H1 (cell line): ENCODE measurements around the gene DYNC2H1. TPM values are rescaled to one million over a fixed set of nuclear protein-coding genes. Genes with fewer than 3 reads are reported as not detected.

ENCODE experiments used
- CTCF ChIA-PET: fragments of 300-600 bp; sonication (Branson Sonifier 250); formaldehyde crosslinking; loops from one replicate; lab custom pipeline; 2021; ENCODE audit not compliant: partially characterized antibody; lab: Charles Lee
- POLR2A ChIA-PET: fragments of 300-600 bp; sonication (Branson Sonifier 250); formaldehyde crosslinking; loops from one replicate; lab custom pipeline; 2021; ENCODE audit warnings: inconsistent platforms; ENCODE audit not compliant: partially characterized antibody; lab: Charles Lee
- DNase-seq, 2 experiments: peaks; one replicate each; pipeline versions ENCODE4 v3.0.0 to v3.0.0-alpha.2; 2010 to 2022; ENCODE audit warnings: low spot score in 2 of 2, low read depth in 1 of 2, mixed read lengths in 1 of 2
- FAIRE-seq: peaks from 2 replicates; lab custom pipeline; 2011; peaks lifted over from hg19 to GRCh38; lab: Jason Lieb, UNC
- H2AFZ ChIP-seq: 2 replicates; pipeline ENCODE4 v1.8.1; 2012; ENCODE audit warnings: low read length, inconsistent platforms
- H2AK5ac ChIP-seq: 2 replicates; pipeline ENCODE4 v1.6.1; 2013; ENCODE audit warnings: low read depth, low read length
- H2BK120ac ChIP-seq: replicated peaks from 2 replicates; pipeline ENCODE3; 2013; ENCODE audit warnings: low read depth, low read length, inconsistent platforms
- H2BK12ac ChIP-seq: 2 replicates; pipeline ENCODE4 v1.6.1; 2013; ENCODE audit warnings: low read depth, low read length
- H2BK15ac ChIP-seq: 2 replicates; pipeline ENCODE4 v1.6.1; 2013; ENCODE audit warnings: low read length
- H2BK20ac ChIP-seq: 2 replicates; pipeline ENCODE4 v1.6.1; 2013; ENCODE audit warnings: low read length
- H2BK5ac ChIP-seq: 2 replicates; pipeline ENCODE4 v1.6.1; 2013; ENCODE audit warnings: low read depth, low read length
- H3K14ac ChIP-seq: 2 replicates; pipeline ENCODE4 v1.6.1; 2013; ENCODE audit warnings: inconsistent platforms; ENCODE audit not compliant: insufficient read length
- H3K18ac ChIP-seq: 2 replicates; pipeline ENCODE4 v1.6.1; 2013; ENCODE audit warnings: low read length; ENCODE audit errors: extremely low read depth
- H3K23ac ChIP-seq: 2 replicates; pipeline ENCODE4 v1.6.1; 2013; ENCODE audit warnings: inconsistent platforms; ENCODE audit not compliant: insufficient read length
- H3K23me2 ChIP-seq: 2 replicates; pipeline ENCODE4 v1.6.1; 2013; ENCODE audit warnings: low read depth, low read length
- H3K27ac ChIP-seq: 2 replicates; pipeline ENCODE4 v1.6.1; 2011; ENCODE audit warnings: low read depth, low read length, inconsistent platforms
- H3K27me3 ChIP-seq, 4 experiments: replicated peaks in 1 of 4; 1 replicate in 1 of 4; 2 replicates in 3 of 4; pipeline versions ENCODE4 v1.6.1 to v1.8.1; 2011 to 2013; ENCODE audit warnings: low read length in 3 of 4, mild to moderate bottlenecking in 3 of 4, inconsistent platforms in 2 of 4, mixed read lengths in 2 of 4, moderate library complexity in 1 of 4; ENCODE audit not compliant: control insufficient read depth in 3 of 4, insufficient read depth in 3 of 4; ENCODE audit errors: extremely low read depth in 1 of 4
- H3K36me3 ChIP-seq, 4 experiments: 2 replicates each; pipeline versions ENCODE4 v1.6.1 to v1.8.1; 2011 to 2013; ENCODE audit warnings: mild to moderate bottlenecking in 4 of 4, low read length in 3 of 4, moderate library complexity in 2 of 4, control low read depth in 1 of 4, inconsistent platforms in 1 of 4; ENCODE audit not compliant: insufficient read depth in 4 of 4, control insufficient read depth in 2 of 4
- H3K4ac ChIP-seq: replicated peaks from 2 replicates; pipeline ENCODE3; 2013; ENCODE audit warnings: low read length, low read depth, mixed read lengths, inconsistent platforms; ENCODE audit not compliant: insufficient read length
- H3K4me1 ChIP-seq, 4 experiments: replicated peaks in 1 of 4; 1 replicate in 1 of 4; 2 replicates in 3 of 4; pipeline versions ENCODE4 v1.6.1 to v1.8.1; 2011 to 2013; ENCODE audit warnings: low read length in 3 of 4, inconsistent platforms in 2 of 4, mixed read lengths in 1 of 4; ENCODE audit not compliant: insufficient read depth in 4 of 4, control insufficient read depth in 3 of 4
- H3K4me2 ChIP-seq, 2 experiments: 2 replicates each; pipeline versions ENCODE4 v1.6.1 to v1.8.1; 2011 to 2013; ENCODE audit warnings: low read depth in 2 of 2, low read length in 2 of 2, control low read depth in 1 of 2, inconsistent platforms in 1 of 2, mild to moderate bottlenecking in 1 of 2; ENCODE audit not compliant: insufficient read depth in 1 of 2
- H3K4me3 ChIP-seq, 4 experiments: fragments of 200-600, 300-600 bp in 1 of 4; sonication (generic), shearing (Covaris generic), sonication (Bioruptor Twin) in 1 of 4; 2 replicates each; pipeline versions ENCODE4 v1.5.1 to v1.8.1; 2011 to 2016; ENCODE audit warnings: low read length in 4 of 4, low read depth in 3 of 4, control low read depth in 2 of 4, inconsistent platforms in 2 of 4, mild to moderate bottlenecking in 2 of 4, mixed read lengths in 1 of 4, moderate library complexity in 1 of 4; ENCODE audit not compliant: insufficient read depth in 2 of 4; ENCODE audit errors: extremely low read depth in 1 of 4
- H3K56ac ChIP-seq: replicated peaks from 2 replicates; pipeline ENCODE3; 2013; ENCODE audit warnings: low read depth, mild to moderate bottlenecking, mixed read lengths, low read length, inconsistent platforms; ENCODE audit not compliant: insufficient read length
- H3K79me1 ChIP-seq: 2 replicates; pipeline ENCODE4 v1.6.1; 2013; ENCODE audit warnings: low read depth, low read length, control low read depth
- H3K79me2 ChIP-seq, 2 experiments: 2 replicates each; pipeline versions ENCODE4 v1.6.1 to v1.8.1; 2012 to 2013; ENCODE audit warnings: low read length in 2 of 2, mild to moderate bottlenecking in 2 of 2, inconsistent platforms in 1 of 2; ENCODE audit not compliant: insufficient read depth in 2 of 2, control insufficient read depth in 1 of 2
- H3K9ac ChIP-seq, 4 experiments: replicated peaks in 1 of 4; 1 replicate in 1 of 4; 2 replicates in 3 of 4; pipeline versions ENCODE4 v1.6.1 to v1.8.1; 2011 to 2013; ENCODE audit warnings: low read depth in 3 of 4, low read length in 3 of 4, control low read depth in 2 of 4, mild to moderate bottlenecking in 2 of 4, moderate library complexity in 2 of 4, inconsistent platforms in 1 of 4; ENCODE audit errors: extremely low read depth in 1 of 4
- H3K9me3 ChIP-seq, 2 experiments: 2 replicates each; pipeline versions ENCODE4 v1.6.1 to v1.8.1; 2012 to 2013; ENCODE audit warnings: mild to moderate bottlenecking in 2 of 2, moderate library complexity in 2 of 2, control low read depth in 1 of 2, inconsistent platforms in 1 of 2, low read depth in 1 of 2, low read length in 1 of 2, mixed read lengths in 1 of 2; ENCODE audit not compliant: insufficient read depth in 2 of 2
- H4K20me1 ChIP-seq, 2 experiments: replicated peaks in 1 of 2; 2 replicates each; pipeline versions ENCODE3 to v1.8.1; 2011 to 2013; ENCODE audit warnings: inconsistent platforms in 2 of 2, low read length in 2 of 2, mild to moderate bottlenecking in 1 of 2; ENCODE audit not compliant: insufficient read depth in 2 of 2, control insufficient read depth in 1 of 2
- H4K5ac ChIP-seq: 2 replicates; pipeline ENCODE4 v1.6.1; 2013; ENCODE audit warnings: low read length, low read depth, mixed read lengths, inconsistent platforms; ENCODE audit not compliant: insufficient read length
- H4K8ac ChIP-seq: 2 replicates; pipeline ENCODE4 v1.8.0; 2013; ENCODE audit warnings: mild to moderate bottlenecking, moderate library complexity, low read length, inconsistent platforms; ENCODE audit not compliant: insufficient read depth; ENCODE audit errors: extremely low read depth
- H4K91ac ChIP-seq: replicated peaks from 2 replicates; pipeline ENCODE3; 2013; ENCODE audit warnings: low read length, mixed read lengths, inconsistent platforms; ENCODE audit not compliant: insufficient read length
- BCL11A ChIP-seq, 2 experiments: IDR thresholded peaks; one replicate each; pipeline ENCODE4 v1.6.1; 2011; ENCODE audit warnings: low read depth in 2 of 2, low read length in 2 of 2, mild to moderate bottlenecking in 2 of 2
- CTBP2 ChIP-seq: IDR thresholded peaks from 2 replicates; pipeline ENCODE4 v1.7.0; 2011; ENCODE audit warnings: borderline replicate concordance, mild to moderate bottlenecking, moderate library complexity, mixed read lengths, low read length; ENCODE audit not compliant: insufficient read depth, insufficient read length
- EP300 ChIP-seq, 2 experiments: IDR thresholded peaks; 1 replicate in 1 of 2; 2 replicates in 1 of 2; pipeline ENCODE4 v1.6.1; 2011 to 2012; ENCODE audit warnings: low read depth in 2 of 2, low read length in 2 of 2, mild to moderate bottlenecking in 2 of 2, borderline replicate concordance in 1 of 2, inconsistent platforms in 1 of 2, moderate library complexity in 1 of 2
- EZH2 ChIP-seq: fragments of 200-600 bp; sonication (generic); IDR thresholded peaks from 2 replicates; pipeline ENCODE4 v1.7.1; 2012; ENCODE audit warnings: low read depth, mild to moderate bottlenecking, moderate library complexity, low read length, inconsistent platforms; ENCODE audit not compliant: severe bottlenecking
- KDM5A ChIP-seq: fragments of 200-600 bp; IDR thresholded peaks from 2 replicates; pipeline ENCODE4 v1.7.1; 2012; ENCODE audit warnings: mild to moderate bottlenecking, low read length, inconsistent platforms, mixed read lengths
- SP1 ChIP-seq: IDR thresholded peaks from 2 replicates; pipeline ENCODE4 v1.6.1; 2011; ENCODE audit warnings: low read depth, low read length
- polyA plus RNA-seq, 7 experiments: library from polyadenylated mRNA; depleted of rRNA in 3 of 7; stranded (reverse) in 5 of 7; unstranded in 2 of 7; fragments of >200 nt in 5 of 7; fragments of 200-250 nt in 2 of 7; gene quantifications; 1 replicate in 5 of 7; 2 replicates in 1 of 7; 4 replicates in 1 of 7; pipeline versions ENCODE4 v1.2.1 to v1.2.3, GENCODE V29; 2011 to 2013; ENCODE audit warnings: missing spikeins in 2 of 7, mixed read lengths in 2 of 7
- total RNA-seq: library from RNA; stranded (reverse); fragmentation: NEBNext Ultra II Directional; extraction: Animal tissue kit (Norgen Biotek cat#: 25700); gene quantifications from 2 replicates; pipeline ENCODE4 v1.2.1, GENCODE V29; 2021

Gene DYNC2H1
- total and polyA plus RNA-seq, 2 of the 8 experiments (the other 6 are each of a cell fraction or from before 2014, with no cell fraction given), result 6.2 to 12.0 TPM

- Histone ChIP-seq H3K36me3 (no peaks in the 10 kb centered on the region), H2BK120ac (no peak overlapping the region), H3K56ac (no peak overlapping the region), H3K14ac (no peak overlapping the region), H2AFZ (no peak overlapping the region), H3K9ac (no peak overlapping the region), H4K5ac (no peak overlapping the region), H4K8ac (no peak overlapping the region), H4K20me1 (no peaks in the 10 kb centered on the region), H2BK12ac (no peak overlapping the region), H2BK5ac (no peak overlapping the region), H3K4me3 (no peak overlapping the region), H3K18ac (no peak overlapping the region), H3K23ac (no peak overlapping the region), H3K23me2 (no peaks in the 10 kb centered on the region)
- FAIRE-seq, result no peak
- CTCF ChIA-PET, result no interaction called here
- TF ChIP-seq CTBP2, result no peak
- TF ChIP-seq KDM5A, result no peak
- TF ChIP-seq EZH2, result no peak
- TF ChIP-seq SP1, result no peak
- no peak for TF ChIP-seq BCL11A (IDR thresholded peaks at IDR 0.05; ENCODE audit: low read depth in 2 of 2, low read length in 2 of 2)
- TF ChIP-seq EP300 (IDR thresholded peaks at IDR 0.05; ENCODE audit: borderline replicate concordance in 1 of 2, low read depth in 2 of 2, low read length in 2 of 2), result no peak
- TF ChIP-seq, all 59 proteins: peak for 0
- DNase-seq, result no peak
- no peak overlapping the region for H2BK15ac ChIP-seq
- no peak overlapping the region for H3K4ac ChIP-seq
- no peak overlapping the region for H3K4me2 ChIP-seq
- no peaks in the 10 kb centered on the region for H3K79me2 ChIP-seq
- no peak overlapping the region for H3K27ac ChIP-seq
- H3K27me3 ChIP-seq, result no peaks in the 10 kb centered on the region
- POLR2A ChIA-PET, result no interaction called here
- no peaks in the 10 kb centered on the region for H3K79me1 ChIP-seq
- no peaks in the 10 kb centered on the region for H3K9me3 ChIP-seq
- no peaks in the 10 kb centered on the region for H3K4me1 ChIP-seq
- H2AK5ac ChIP-seq, result no peak overlapping the region
- H4K91ac ChIP-seq, result no peak overlapping the region
- no peak overlapping the region for H2BK20ac ChIP-seq
Observed at GRCh38 chr11:103254123-103254522, 144.9 kb downstream of the DYNC2H1 start.
